Spleen (tissue), 11 donors: Measurements from ENCODE around the gene ACSF2. TPM values are rescaled to one million over a fixed set of nuclear protein-coding genes. Genes with fewer than 3 reads are reported as not detected.
"Not testable (repeated sequence)": the region's sequence is repeated elsewhere in the genome, so short reads cannot be mapped to it uniquely, and the experiment has no call there.

Experiments used
- DNase-seq: peaks from one replicate; pipeline ENCODE4 v3.0.0-alpha.2; 2020
- H3K27ac ChIP-seq, 8 donors: fragments of 200-600 bp; sonication (generic) in 7 of 8; 1 replicate in 4 of 8; 2 replicates in 4 of 8; pipeline versions ENCODE4 v1.5.0 to v1.8.0; 2016 to 2021; ENCODE audit warnings: inconsistent platforms in 4 of 8, mild to moderate bottlenecking in 4 of 8, moderate library complexity in 1 of 8
- H3K27me3 ChIP-seq, 7 donors: fragments of 200-600 bp; sonication (generic) in 6 of 7; replicated peaks in 1 of 7; 1 replicate in 4 of 7; 2 replicates in 3 of 7; pipeline versions ENCODE4 v1.5.0 to v1.8.0; 2016 to 2021; ENCODE audit warnings: inconsistent platforms in 3 of 7, mild to moderate bottlenecking in 1 of 7
- H3K36me3 ChIP-seq, 6 donors: fragments of 200-600 bp; sonication (generic) in 5 of 6; 1 replicate in 4 of 6; 2 replicates in 2 of 6; pipeline versions ENCODE4 v1.5.0 to v1.8.0; 2016 to 2021; ENCODE audit warnings: inconsistent platforms in 2 of 6
- H3K4me1 ChIP-seq, 6 donors: fragments of 200-600 bp; sonication (generic) in 5 of 6; 1 replicate in 3 of 6; 2 replicates in 3 of 6; pipeline versions ENCODE4 v1.5.0 to v1.8.0; 2016 to 2021; ENCODE audit warnings: inconsistent platforms in 3 of 6
- H3K4me3 ChIP-seq, 8 donors: fragments of 200-600 bp; sonication (generic) in 7 of 8; 1 replicate in 4 of 8; 2 replicates in 4 of 8; pipeline versions ENCODE4 v1.5.0 to v1.8.0; 2016 to 2021; ENCODE audit warnings: inconsistent platforms in 4 of 8, mild to moderate bottlenecking in 4 of 8, moderate library complexity in 2 of 8
- H3K9me3 ChIP-seq, 8 donors: fragments of 200-600 bp; sonication (generic) in 7 of 8; 1 replicate in 4 of 8; 2 replicates in 4 of 8; pipeline versions ENCODE4 v1.5.0 to v1.8.0; 2016 to 2021; ENCODE audit warnings: inconsistent platforms in 4 of 8
- POLR2A ChIP-seq, 3 donors: fragments of 450-650 bp; IDR thresholded peaks; one replicate each; pipeline ENCODE4 v1.5.1; 2017; ENCODE audit warnings: antibody characterized with exemption in 3 of 3, mild to moderate bottlenecking in 1 of 3
- POLR2AphosphoS5 ChIP-seq, 3 donors: sonication (generic); formaldehyde crosslinking; IDR thresholded peaks; one replicate each; pipeline ENCODE4 v1.5.1; 2017; ENCODE audit warnings: antibody characterized with exemption in 3 of 3
- WGBS, 5 donors: extraction: QIAGEN DNeasy Blood & Tissue Kit in 3 of 5; methylation state at CpG; one replicate each; pipeline versions ENCODE4 v1.1.5 to v1.1.7; 2013 to 2018; 5-methylcytosine and 5-hydroxymethylcytosine counted together
- intact Hi-C: fragments of 100-400 bp; cut with DNase I; formaldehyde crosslinking; loops from one replicate; pipeline ENCODE4 v1.15.0; 2023; ENCODE audit warnings: low total_unique reads
- polyA plus RNA-seq, 3 donors: library from polyadenylated mRNA; stranded (reverse); fragments of 200-250 nt; gene quantifications; one replicate each; pipeline ENCODE4 v1.2.1, GENCODE V29; 2013
- total RNA-seq, 7 donors: library from RNA; depleted of rRNA in 3 of 7; stranded (reverse); fragments of >200 nt in 3 of 7; fragmentation: NEBNext Ultra II Directional in 4 of 7; extraction: Animal tissue kit (Norgen Biotek cat#: 25700) in 4 of 7; gene quantifications; one replicate each; pipeline versions ENCODE4 v1.1.0 to v1.2.1, GENCODE V29; 2016 to 2021
- TF ChIP-seq, protein P1 (sequence below), 11 experiments: fragments of 200-600 bp in 7 of 11; fragments of 450-650 bp in 4 of 11; sonication (generic) in 4 of 11; IDR thresholded peaks in 8 of 11; conservative IDR thresholded peaks in 3 of 11; 1 replicate in 7 of 11; 2 replicates in 4 of 11; pipeline versions ENCODE4 v1.4.0 to v1.8.0; 2016 to 2021; ENCODE audit warnings: antibody characterized with exemption in 11 of 11, inconsistent platforms in 4 of 11, mild to moderate bottlenecking in 1 of 11
- donor health status: healthy with polysubstance abuse.
- donor health status: DM: no; HTN: no; CAD: no; lungs with moderate emphysema.
- donor health status: DM: no; HTN: no; CAD: no.
- donor health status: Bipolar disorder and iron deficiency.
- donor health status: healthy.
- donor health status: DM: no; HTN: no; CAD: no.
- donor health status: DM: yes; HTN: yes; CAD: no.

The ACSF2 gene
- total and polyA plus RNA-seq, 10 donors, result 21.7 to 50.0 (median 39.1) TPM

DNA sequence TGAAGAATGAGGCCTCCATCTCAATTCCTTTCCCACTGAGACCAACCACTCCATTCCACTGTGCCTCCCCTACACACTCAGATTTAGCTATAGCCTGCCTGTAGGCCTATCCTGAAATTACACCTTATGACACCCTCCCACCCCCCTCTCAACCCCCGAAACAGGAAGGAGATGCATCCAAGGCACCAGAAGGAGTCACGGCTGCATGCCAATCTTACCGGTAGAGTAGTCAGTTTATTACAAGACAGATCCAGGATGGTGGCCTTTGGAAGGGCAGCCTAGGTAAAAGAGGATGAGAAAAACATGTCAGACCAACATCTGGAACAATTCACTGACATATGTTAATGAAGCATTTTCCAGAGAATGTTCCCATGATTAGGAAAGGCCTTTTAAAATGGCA is 31.3 kb upstream of the ACSF2 start:
- TF ChIP-seq POLR2A (IDR thresholded peaks at IDR 0.05) (no peak), POLR2AphosphoS5 (IDR thresholded peaks at IDR 0.05) (no peak)
- intact Hi-C loops, result no loop called here
- peaks cover 16 to 64% (median 34%) of the 10 kb centered on the region in 6 donors for H3K4me1 ChIP-seq
- 12 to 43% (median 24%) methylated on average over 3 of the region's 3 CpGs for WGBS, 5 donors
- no peaks in the 10 kb centered on the region for H3K9me3 ChIP-seq
- no peak overlapping the region for H3K4me3 ChIP-seq
- no peak for DNase-seq
- H3K27ac ChIP-seq, result no peak overlapping the region
- H3K36me3 ChIP-seq, result peaks cover 0 to 60% (median 52%) of the 10 kb centered on the region in 6 donors
- H3K27me3 ChIP-seq, result no peaks in the 10 kb centered on the region

- TF ChIP-seq, protein P1, sequence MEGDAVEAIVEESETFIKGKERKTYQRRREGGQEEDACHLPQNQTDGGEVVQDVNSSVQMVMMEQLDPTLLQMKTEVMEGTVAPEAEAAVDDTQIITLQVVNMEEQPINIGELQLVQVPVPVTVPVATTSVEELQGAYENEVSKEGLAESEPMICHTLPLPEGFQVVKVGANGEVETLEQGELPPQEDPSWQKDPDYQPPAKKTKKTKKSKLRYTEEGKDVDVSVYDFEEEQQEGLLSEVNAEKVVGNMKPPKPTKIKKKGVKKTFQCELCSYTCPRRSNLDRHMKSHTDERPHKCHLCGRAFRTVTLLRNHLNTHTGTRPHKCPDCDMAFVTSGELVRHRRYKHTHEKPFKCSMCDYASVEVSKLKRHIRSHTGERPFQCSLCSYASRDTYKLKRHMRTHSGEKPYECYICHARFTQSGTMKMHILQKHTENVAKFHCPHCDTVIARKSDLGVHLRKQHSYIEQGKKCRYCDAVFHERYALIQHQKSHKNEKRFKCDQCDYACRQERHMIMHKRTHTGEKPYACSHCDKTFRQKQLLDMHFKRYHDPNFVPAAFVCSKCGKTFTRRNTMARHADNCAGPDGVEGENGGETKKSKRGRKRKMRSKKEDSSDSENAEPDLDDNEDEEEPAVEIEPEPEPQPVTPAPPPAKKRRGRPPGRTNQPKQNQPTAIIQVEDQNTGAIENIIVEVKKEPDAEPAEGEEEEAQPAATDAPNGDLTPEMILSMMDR (IDR thresholded peaks at IDR 0.05 in 8 of 11, conservative IDR thresholded peaks at IDR 0.05 in 3 of 11), result no peak
- TF ChIP-seq POLR2AphosphoS5 (IDR thresholded peaks at IDR 0.05), result no peak
- no peak for TF ChIP-seq POLR2A (IDR thresholded peaks at IDR 0.05)
- Histone ChIP-seq H3K27ac (peak overlapping the region; percentile 75 to 94 (median 86)), H3K27me3 (no peaks in the 10 kb centered on the region), H3K36me3 (peaks cover 0 to 43% (median 35%) of the 10 kb centered on the region in 6 donors), H3K4me1 (peaks cover 16 to 52% (median 34%) of the 10 kb centered on the region in 6 donors), H3K9me3 (no peaks in the 10 kb centered on the region), H3K4me3 (peak overlapping the region; percentile 68 to 98 (median 92))
- DNase-seq, result no peak
- intact Hi-C loops, result no loop called here
- 11 to 17% (median 14%) methylated on average over 30 of the region's 30 CpGs for WGBS, 5 donors
These were observed 29.5 kb upstream of the ACSF2 start for GRCh38 chr17:50396261-50397110.

- Histone ChIP-seq H3K36me3 (peaks cover 0 to 34% (median 27%) of the 10 kb centered on the region in 6 donors), H3K27ac (peak within 1 kb of the TSS; percentile 75 to 94 (median 86)), H3K27me3 (no peaks in the 10 kb centered on the region), H3K4me1 (peaks cover 16 to 47% (median 33%) of the 10 kb centered on the region in 6 donors), H3K9me3 (no peaks in the 10 kb centered on the region), H3K4me3 (peak within 1 kb of the TSS; percentile 68 to 98 (median 92))
- peak; percentile 99 for DNase-seq
- intact Hi-C loops, result no loop called here
- 0 to 1% (median 1%) methylated on average over 16 to 70 of the region's 70 CpGs for WGBS, 5 donors
- TF ChIP-seq POLR2AphosphoS5 (IDR thresholded peaks at IDR 0.05), result peak; percentile 98 to 99 (median 99)
- TF ChIP-seq POLR2A (IDR thresholded peaks at IDR 0.05), result peak in 2 of 3 donors; percentile 59 to 74
- TF ChIP-seq, protein P1 (IDR thresholded peaks at IDR 0.05 in 8 of 11, conservative IDR thresholded peaks at IDR 0.05 in 3 of 11), result peak; percentile 99 to 100 (median 99)
These were observed 28.7 kb upstream of the ACSF2 start, which contains the start of gene LRRC59 for GRCh38 chr17:50397111-50397918. Gene LRRC59 (minus strand): TSS chr17:50397523. CDS start chr17:50397317, 206 bp downstream.

- Histone ChIP-seq H3K27ac (peak overlapping the region in 3 of 8 donors; percentile 92 to 94 (median 93)), H3K4me3 (peak overlapping the region in 5 of 8 donors; percentile 77 to 98 (median 93)), H3K36me3 (peaks cover 0 to 28% (median 21%) of the 10 kb centered on the region in 6 donors), H3K9me3 (no peaks in the 10 kb centered on the region), H3K27me3 (no peaks in the 10 kb centered on the region), H3K4me1 (peaks cover 16 to 47% (median 33%) of the 10 kb centered on the region in 6 donors)
- WGBS, 5 donors, result 57 to 67% (median 61%) methylated on average over 8 to 9 of the region's 9 CpGs
- TF ChIP-seq POLR2A (IDR thresholded peaks at IDR 0.05), result no peak
- DNase-seq, result no peak
- intact Hi-C loops, result no loop called here
These were observed 28.1 kb upstream of the ACSF2 start for GRCh38 chr17:50397919-50398285.

DNA sequence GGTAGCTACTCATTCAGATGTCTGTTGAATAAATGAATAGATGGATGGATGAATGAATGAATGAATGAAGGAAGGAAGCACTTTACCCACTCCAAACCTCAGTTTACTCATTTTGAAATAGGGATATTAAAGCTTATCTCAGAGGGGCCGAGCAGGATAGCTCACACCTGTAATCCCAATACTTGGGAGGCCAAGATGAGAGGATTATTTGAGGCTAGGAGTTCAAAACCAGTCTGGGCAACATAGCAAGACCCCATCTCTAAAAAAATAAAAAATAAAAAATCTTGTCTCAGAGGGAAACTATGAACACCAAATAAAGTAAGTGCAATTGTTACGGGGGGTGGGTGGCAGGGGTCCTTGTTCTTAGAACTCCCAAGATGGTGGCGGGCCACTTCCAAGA is 27.3 kb upstream of the ACSF2 start:
- 89 to 97% (median 93%) methylated on average over 3 of the region's 3 CpGs for WGBS, 5 donors
- H3K9me3 ChIP-seq, DNase-seq, H3K27ac ChIP-seq, intact Hi-C loops, H3K4me3 ChIP-seq, H3K27me3 ChIP-seq: not testable (repeated sequence)
- H3K36me3 ChIP-seq, result peaks cover 0 to 21% (median 13%) of the 10 kb centered on the region in 6 donors
- peaks cover 16 to 43% (median 33%) of the 10 kb centered on the region in 6 donors for H3K4me1 ChIP-seq

DNA sequence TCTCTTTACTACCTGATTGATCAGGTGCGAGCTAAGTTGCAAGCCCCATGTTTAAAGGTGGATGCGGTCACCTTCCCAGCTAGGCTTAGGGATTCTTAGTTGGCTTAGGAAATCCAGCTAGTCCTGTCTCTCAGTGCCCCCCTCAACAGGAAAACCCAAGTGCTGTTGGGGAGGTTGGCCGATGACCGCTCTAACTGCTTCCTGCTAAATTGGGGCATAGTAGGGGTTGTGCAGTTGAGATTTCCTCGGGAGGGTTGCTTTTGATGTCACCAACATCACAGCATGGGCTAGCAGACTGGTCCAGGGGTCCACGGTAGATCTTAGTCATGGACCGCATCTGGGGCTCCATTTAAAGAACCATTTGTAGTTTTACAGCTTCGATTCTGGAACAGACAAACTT is 26.4 kb upstream of the ACSF2 start:
- H3K27ac ChIP-seq, H3K27me3 ChIP-seq, H3K4me3 ChIP-seq, intact Hi-C loops, H3K9me3 ChIP-seq, DNase-seq: not testable (repeated sequence)
- H3K4me1 ChIP-seq, result peaks cover 16 to 34% (median 29%) of the 10 kb centered on the region in 6 donors
- peaks cover 0 to 12% (median 4%) of the 10 kb centered on the region in 6 donors for H3K36me3 ChIP-seq
- 87 to 98% (median 94%) methylated on average over 8 of the region's 8 CpGs for WGBS, 5 donors

DNA sequence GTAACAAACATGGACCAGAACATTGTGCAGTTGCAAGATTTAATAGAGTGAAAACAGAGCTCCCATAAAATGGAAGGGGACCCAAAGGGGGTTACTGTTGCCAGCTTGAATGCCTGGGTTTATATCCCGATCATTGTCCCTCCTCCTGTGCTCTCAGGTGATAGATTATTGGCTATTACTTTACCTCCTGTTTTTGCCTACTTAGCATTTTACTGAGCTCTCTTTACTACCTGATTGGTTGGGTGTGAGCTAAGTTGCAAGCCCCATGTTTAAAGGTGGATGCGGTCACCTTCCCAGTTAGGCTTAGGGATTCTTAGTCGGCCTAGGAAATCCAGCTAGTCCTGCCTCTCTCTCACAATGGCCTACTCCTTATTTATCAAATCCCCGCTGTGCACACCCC is 20.7 kb upstream of the ACSF2 start:
- DNase-seq, H3K9me3 ChIP-seq, H3K27ac ChIP-seq, H3K4me1 ChIP-seq, H3K4me3 ChIP-seq, H3K36me3 ChIP-seq, H3K27me3 ChIP-seq, intact Hi-C loops: not testable (repeated sequence)
- 83 to 94% (median 90%) methylated on average over 4 of the region's 4 CpGs for WGBS, 5 donors
